ENCODE results near the gene MNT.

The MNT gene

DNA sequence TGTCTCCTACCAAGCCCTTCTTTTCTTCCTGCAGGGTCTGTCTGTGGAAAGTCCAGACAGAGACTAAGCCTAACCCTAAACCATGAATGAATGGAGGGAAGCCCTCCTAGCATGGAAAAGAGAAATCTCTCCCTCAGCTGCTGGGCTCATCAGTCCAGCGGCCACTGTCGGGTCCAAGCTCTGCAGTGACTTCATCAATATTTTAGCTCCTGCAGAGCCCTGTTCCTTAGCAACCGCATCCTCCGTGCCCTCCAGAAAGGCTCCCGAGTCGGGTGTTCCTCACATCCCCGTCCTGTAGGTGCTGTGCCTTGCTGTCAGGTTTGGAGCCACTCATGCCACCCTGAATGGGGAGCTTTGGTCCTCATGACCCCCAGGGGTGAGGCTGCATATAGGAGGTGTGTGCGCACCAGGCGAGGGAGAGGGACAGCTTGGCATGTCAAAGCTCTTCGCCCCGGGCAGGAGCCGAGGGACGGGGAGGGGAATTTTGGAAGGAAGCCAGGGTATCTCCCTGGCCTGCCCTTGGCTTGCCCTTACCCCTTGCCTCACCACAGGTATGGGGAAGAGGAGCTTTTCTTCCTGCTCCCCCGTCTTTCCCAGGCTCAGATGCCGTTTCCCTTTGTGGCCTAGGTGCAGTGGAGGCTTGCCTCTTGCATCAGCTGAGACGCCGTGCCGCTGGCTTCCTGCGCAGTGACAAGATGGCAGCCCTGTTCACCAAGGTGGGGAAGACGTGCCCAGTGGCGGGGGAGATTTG is 39.7 kb downstream of the MNT start:
- no peak for TF ChIP-seq GATA3 (IDR thresholded peaks at IDR 0.05; ENCODE audit: low read depth, low read length)
- TF ChIP-seq GATA2 (IDR thresholded peaks at IDR 0.05; ENCODE audit: low read depth, low read length): no peak

DNA sequence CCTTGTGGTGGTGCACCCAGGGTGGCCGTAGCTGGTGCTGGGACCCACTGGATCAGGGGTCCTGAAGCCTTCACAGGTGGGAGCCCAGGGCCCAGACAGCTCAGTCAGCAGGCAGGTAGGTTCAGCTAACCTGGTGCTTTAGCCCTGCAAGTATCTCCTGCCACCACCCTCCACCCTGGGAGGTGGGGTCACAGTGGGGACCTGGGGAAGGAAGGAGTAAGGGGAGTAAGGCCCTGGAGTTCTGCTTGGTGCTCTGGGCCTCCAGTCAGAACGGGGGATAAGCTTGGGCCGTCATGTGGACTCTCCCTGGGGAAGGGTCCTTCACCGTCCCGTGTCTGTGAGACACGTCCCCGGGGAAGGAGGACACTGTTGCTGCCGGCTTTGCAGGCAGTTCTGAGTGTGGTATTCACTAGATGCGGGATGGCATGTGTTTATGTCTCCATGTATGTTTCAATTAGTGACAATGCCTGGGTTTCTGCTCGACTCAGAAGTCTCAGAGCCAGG is 42.9 kb downstream of the MNT start:
- TF ChIP-seq GATA3 (IDR thresholded peaks at IDR 0.05; ENCODE audit: low read depth, low read length): no peak
- no peak for TF ChIP-seq GATA2 (IDR thresholded peaks at IDR 0.05; ENCODE audit: low read depth, low read length)

DNA sequence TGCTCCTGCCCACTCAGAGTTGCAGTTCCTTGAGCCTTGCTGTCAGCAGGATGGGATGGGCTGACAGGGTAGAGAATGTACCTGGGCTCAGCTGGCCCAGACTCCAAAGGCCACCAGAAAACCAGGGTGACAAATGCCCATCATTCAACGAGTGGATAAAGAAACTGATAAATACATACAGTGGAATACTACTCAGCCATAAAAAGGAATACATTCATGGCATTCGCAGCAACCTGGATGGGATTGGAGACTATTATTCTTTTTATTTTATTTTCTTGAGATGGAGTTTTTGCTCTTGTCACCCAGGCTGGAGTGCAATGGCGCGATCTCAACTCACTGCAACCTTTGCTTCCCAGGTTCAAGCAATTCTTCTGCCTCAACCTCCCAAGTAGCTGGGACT is 43.6 kb downstream of the MNT start:
- TF ChIP-seq GATA2 (IDR thresholded peaks at IDR 0.05; ENCODE audit: low read depth, low read length) (no peak), GATA3 (IDR thresholded peaks at IDR 0.05; ENCODE audit: low read depth, low read length) (no peak)

DNA sequence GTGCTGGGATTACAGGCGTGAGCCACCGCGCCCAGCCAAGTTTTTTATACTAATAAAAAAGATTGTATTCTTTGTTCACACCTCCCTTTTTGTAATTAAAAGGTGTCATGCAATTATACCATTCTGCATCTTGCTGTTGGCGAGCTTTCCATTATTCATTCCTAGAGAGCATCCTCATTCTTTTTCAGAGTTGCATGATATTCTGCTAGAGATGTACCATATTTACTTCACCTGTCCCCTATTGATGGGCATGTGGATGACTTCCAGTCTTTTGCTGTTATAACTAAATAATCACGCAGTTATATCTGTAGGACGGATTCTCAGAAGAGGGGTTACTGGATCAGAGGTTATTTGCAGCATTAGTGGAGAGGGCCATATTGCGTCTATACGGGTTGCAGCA is 46.5 kb downstream of the MNT start:
- TF ChIP-seq GATA3 (IDR thresholded peaks at IDR 0.05; ENCODE audit: low read depth, low read length): no peak
- no peak for TF ChIP-seq GATA2 (IDR thresholded peaks at IDR 0.05; ENCODE audit: low read depth, low read length)

DNA sequence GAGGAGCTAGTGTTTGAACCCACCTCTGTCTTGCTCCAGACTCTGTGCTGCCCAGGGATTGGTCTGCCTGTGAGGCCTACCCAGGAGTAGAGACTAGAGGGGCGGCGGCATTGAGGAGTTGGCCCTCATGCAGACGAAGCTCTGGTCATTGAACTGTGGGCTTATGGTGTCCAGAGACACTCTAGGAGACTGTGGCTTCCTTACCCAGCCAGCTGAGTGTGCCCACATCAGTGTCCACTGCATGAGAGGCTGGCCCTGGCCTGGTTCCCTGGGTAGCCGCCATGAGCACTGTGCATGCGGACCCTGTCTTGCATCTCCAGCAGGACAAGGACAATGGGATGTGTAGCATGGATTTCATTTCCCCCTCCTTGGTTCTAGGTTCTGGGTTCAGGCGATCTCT is 49.6 kb downstream of the MNT start:
- TF ChIP-seq GATA3 (IDR thresholded peaks at IDR 0.05; ENCODE audit: low read depth, low read length) (no peak), GATA2 (IDR thresholded peaks at IDR 0.05; ENCODE audit: low read depth, low read length) (no peak)

DNA sequence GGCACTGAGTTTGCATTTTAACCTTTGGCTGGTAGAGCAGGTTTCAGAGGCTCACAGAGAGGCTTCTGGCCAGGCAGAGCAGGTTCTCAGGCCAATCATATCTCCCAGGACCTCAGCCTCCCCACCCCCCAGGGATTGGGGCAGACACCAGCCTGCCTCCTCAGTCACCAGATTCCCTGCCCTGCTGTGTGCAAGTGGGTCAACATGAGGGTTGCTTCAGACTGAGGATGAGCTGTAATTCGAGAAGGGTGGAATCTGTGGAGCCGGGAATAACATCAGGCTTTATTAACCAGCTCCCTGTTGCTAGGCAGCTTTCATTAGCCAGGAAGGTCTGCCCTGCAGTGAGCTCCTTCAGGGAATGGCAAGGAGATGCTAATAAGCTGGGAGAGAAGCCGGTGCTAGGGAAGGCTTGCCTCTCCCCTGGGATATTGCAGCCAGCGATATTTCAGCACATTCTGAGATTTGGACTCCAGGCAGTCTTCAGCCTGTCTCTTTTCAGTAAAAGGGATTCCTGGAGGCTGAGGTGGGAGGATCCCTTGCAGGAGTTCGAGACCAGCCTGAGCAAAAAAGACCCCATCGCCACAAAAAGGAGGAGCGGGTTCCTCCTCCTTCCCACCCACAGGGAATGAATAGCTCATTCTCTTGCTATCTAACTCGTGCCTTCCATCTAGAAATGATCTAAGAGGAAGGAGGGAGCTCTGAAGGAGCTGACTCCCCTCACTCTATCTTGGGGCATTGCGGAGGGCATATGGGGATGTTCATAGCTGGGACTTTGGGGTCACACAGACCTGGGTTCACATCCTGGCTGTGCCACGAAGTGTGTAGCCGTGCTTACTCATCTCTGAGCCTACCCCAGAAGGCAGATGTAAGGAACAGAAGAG is 52.8 kb downstream of the MNT start:
- TF ChIP-seq GATA3 (IDR thresholded peaks at IDR 0.05; ENCODE audit: low read depth, low read length): no peak
- no peak for TF ChIP-seq GATA2 (IDR thresholded peaks at IDR 0.05; ENCODE audit: low read depth, low read length)

DNA sequence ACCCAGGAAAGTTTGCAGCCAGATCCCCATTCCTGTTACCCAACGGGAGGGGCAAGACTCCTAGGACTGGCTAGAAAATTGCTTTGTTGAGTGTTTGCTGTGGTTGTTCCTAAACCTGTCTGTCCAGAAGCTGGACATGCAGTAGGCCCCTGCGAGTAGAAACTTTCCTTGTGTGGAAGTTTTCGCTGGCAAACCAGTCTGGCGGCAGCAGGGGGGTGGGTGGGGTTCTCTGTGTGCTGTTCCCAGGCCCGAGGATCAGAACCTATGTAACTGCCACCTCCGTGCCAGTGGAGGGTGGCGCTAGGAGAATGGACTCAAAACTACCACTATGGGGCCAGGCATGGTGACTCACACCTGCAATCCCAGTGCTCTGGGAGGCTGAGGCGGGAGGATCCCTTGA is 54.4 kb downstream of the MNT start:
- TF ChIP-seq GATA3 (IDR thresholded peaks at IDR 0.05; ENCODE audit: low read depth, low read length) (no peak), GATA2 (IDR thresholded peaks at IDR 0.05; ENCODE audit: low read depth, low read length) (no peak)

DNA sequence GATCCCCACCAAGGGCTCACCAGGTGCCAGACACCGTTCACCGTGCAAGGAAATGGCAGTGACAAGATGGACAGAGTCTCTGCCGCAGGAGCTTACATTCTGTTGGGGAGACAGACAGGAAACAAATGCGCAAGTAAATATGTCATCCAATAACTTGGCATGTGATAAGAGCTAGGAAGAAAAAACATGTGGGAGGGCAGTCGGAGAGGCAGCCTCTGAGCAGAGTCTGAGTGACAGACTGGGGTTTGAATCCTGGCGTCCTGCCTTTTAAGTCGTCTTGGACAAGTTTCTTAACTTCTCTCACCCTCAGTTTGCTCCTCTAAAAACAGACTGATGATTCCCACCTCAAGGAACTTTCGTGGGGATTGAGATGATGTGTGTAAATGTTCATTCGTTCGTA is 56.3 kb downstream of the MNT start:
- TF ChIP-seq GATA3 (IDR thresholded peaks at IDR 0.05; ENCODE audit: low read depth, low read length): no peak
- TF ChIP-seq GATA2 (IDR thresholded peaks at IDR 0.05; ENCODE audit: low read depth, low read length): no peak

DNA sequence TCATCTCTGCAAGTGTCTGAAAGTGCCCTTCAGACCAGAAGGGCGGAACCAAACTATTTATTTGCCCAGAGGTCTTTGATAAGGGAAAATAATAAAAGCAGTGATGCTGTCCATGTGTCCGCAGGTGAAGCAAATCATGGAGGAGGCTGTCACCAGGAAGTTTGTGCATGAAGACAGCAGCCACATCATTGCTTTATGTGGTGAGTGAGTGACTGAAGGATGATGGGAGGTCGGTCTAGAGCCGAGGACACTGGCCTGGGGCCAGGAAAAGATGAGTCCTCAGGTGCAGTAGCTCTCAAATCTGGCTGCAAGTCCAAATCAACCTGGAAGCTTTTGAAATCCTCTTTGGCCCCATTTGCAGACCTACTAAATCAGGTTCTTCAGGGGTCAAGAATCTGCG is 57.4 kb downstream of the MNT start:
- no peak for TF ChIP-seq GATA3 (IDR thresholded peaks at IDR 0.05; ENCODE audit: low read depth, low read length)
- TF ChIP-seq GATA2 (IDR thresholded peaks at IDR 0.05; ENCODE audit: low read depth, low read length): no peak

DNA sequence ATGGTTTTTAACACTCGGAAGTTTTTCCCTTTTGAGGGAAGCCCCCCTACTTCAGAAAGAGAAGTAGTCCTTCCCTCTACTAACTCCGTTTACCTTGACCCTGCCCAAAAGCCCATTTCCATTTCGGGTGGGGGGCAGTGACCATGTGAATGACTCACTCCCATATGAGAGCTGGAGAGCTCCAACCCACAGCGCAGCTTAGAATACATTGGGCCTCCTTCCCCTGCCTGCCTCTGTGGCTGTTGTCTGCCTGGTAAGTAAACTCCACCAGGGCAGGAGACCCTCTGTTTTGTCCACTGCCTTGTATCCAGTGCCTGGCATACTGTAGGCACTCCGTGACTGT is 62.6 kb downstream of the MNT start:
- TF ChIP-seq GATA3 (IDR thresholded peaks at IDR 0.05; ENCODE audit: low read depth, low read length): no peak
- no peak for TF ChIP-seq GATA2 (IDR thresholded peaks at IDR 0.05; ENCODE audit: low read depth, low read length)

DNA sequence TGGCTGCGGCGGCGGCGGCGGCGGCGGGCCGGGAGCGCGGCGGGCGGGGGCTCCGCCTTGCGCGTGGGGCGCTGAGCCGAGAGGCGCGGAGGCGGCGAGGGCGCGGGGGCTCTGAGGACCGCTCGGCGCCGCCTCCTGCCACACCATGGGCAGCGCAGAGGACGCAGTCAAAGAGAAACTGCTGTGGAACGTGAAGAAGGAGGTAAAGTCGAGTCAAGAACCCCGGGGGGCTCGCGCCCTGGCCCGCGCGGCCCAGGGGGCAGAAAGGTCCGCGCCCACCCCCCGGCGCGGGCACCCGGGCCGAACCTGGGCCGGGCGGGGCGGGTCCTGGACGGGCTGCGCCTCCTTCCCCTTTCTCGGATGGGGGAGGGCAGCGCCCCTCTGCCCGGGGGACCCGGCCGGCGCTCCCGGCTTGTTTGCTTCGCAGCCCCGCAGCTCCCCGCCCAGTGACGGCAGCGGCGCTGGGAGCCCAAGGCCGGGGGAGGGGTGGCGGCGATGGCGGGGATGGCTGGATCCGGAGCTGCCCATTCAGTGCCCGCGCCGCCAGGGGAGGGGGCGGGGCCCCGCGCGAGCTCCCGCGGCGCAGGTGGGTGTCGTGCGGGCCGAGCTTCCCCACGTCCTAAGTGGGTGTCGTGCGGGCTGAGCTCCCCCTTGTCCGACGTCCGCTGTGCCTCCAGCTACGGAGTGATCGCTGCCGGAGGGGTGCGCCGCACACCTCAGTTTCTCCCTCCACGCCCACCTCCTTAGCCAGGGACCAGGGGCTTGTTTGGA is 63.1 kb downstream of the MNT start:
- TF ChIP-seq GATA3 (IDR thresholded peaks at IDR 0.05; ENCODE audit: low read depth, low read length) (no peak), GATA2 (IDR thresholded peaks at IDR 0.05; ENCODE audit: low read depth, low read length) (no peak)

DNA sequence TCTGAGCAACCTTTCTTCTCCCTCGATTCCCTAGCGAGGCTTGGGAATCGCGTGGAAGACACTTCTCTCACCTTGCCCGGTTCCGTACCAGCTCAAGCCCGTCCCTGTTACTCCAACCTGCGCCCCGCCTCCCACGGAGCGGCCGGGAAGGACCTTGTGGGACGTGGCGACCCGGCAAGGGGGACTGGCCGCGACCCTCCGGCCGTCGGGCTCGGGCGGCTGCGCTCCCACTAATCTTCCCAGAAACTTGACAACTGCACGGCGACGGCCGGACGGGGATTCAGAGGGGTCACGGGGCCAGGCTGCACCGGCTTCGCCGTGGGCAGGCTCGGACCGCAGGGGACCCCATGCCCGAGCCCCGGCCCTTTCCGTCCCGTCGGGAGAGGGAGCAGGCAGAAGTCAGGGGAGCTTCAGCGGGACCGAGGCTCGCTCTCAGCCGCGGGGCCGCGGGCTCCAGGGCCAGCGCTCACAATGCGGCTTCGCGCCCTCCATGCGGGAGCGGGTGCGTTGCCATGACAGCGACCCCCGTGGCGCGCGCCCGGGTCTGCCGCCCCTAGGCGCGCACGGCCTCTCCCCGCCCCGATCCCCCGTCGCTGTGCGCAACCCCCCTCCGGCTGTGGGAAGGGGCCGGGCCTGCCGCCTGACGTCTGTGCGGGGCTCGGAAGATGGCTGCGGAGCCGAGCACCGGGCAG is 63.9 kb downstream of the MNT start, which contains the start of gene SGSM2:
TSS of gene SGSM2 (plus strand) at position 650 of the 692 bp plus-strand sequence. CDS start 188 bp downstream, outside the sequence.
- TF ChIP-seq GATA3 (IDR thresholded peaks at IDR 0.05; ENCODE audit: low read depth, low read length) (no peak), GATA2 (IDR thresholded peaks at IDR 0.05; ENCODE audit: low read depth, low read length) (no peak)

DNA sequence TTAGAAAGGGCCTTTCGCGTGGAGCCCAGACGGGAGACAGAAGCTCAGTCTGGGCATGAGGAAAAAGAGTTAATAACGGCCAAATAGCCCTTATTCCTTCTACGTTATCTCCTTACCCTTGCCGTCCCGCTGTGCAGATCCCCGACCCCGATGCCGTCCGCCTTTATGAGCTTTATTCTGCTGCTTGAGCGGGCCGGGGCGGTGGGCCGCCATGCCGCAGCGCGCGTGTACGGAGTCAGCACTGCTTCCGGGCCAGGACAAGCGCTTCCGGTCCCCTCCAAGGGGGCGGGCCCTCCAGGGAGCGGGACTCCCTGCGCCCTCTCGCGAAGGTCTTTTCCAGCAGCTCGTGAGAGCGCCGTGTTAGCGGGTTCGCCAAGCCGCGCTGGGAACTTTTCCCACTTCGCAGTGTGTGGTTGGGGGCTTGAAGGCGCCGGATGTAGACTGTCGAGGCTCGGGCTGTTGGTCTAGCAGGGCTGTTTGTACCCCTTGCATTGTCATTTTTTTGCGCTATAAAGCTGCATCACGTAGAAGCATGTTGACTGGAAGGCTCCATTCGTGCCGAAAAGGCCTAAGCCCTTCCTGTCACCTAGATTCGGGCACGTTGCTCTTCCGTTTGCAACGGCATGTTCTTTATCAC is 64.5 kb downstream of the MNT start, which contains the start of gene TSR1:
TSS of gene TSR1 (minus strand) at position 243 of the 637 bp plus-strand sequence. CDS start at position 213, 30 bp downstream.
- TF ChIP-seq GATA2 (IDR thresholded peaks at IDR 0.05; ENCODE audit: low read depth, low read length) (no peak), GATA3 (IDR thresholded peaks at IDR 0.05; ENCODE audit: low read depth, low read length) (no peak)

All from SH-SY5Y (cell line).